Measurements from ENCODE around the gene PPP2R2C. TPM values are rescaled to one million over a fixed set of nuclear protein-coding genes. Genes with fewer than 3 reads are reported as not detected.

Gene PPP2R2C
- total RNA-seq, 1 experiment from 2014 or later, result 9.5 TPM

GRCh38 chr4:6331018-6331417 is 141.4 kb downstream of the PPP2R2C start:
- no peaks in the 10 kb centered on the region for H3K79me2 ChIP-seq (ENCODE audit: low read length)
- H3K4me2 ChIP-seq (ENCODE audit: low read length), result no peak overlapping the region
- ATAC-seq, result no peak
- H3K27me3 ChIP-seq (ENCODE audit: low read length), result no peaks in the 10 kb centered on the region
- H4K20me1 ChIP-seq (ENCODE audit: low read length), result no peaks in the 10 kb centered on the region
- no peak overlapping the region for H2AFZ ChIP-seq (ENCODE audit: low read length)
- H3F3A ChIP-seq (ENCODE audit: low read length, unreplicated experiment), result no peaks in the 10 kb centered on the region
- TF ChIP-seq EZH2phosphoT487 (IDR thresholded peaks at IDR 0.05; ENCODE audit: borderline replicate concordance, low read length) (no peak), CTCF (conservative IDR thresholded peaks at IDR 0.05; ENCODE audit: low read depth, low read length) (peak; percentile 77), EZH2 (IDR thresholded peaks at IDR 0.05; ENCODE audit: low read length, unreplicated experiment) (no peak)
- intact Hi-C loops (cut with micrococcal nuclease), result no loop called here
- H3K9me2 ChIP-seq (replicated peaks; ENCODE audit: low read length), result no peaks in the 10 kb centered on the region
- BruUV-seq (replicated peaks), result no TSS peak
- peak; percentile 47 for DNase-seq
- POLR2A ChIA-PET (ENCODE audit: unreplicated experiment), result no interaction called here
- CTCF ChIA-PET, result interaction anchor here (2.1 to 2.6 kb wide), 2 partner anchors 67 to 81 kb away, joined by 6 to 10 read pairs; no protein-coding TSS in a partner anchor
- H3K36me3 ChIP-seq (ENCODE audit: low read depth, low read length), result no peaks in the 10 kb centered on the region
- no peaks in the 10 kb centered on the region for H3K9me3 ChIP-seq (ENCODE audit: low read length)
- H3K4me3 ChIP-seq (ENCODE audit: low read length), result no peak overlapping the region
- H3K27ac ChIP-seq (ENCODE audit: low read length), result no peak overlapping the region
- H3K4me1 ChIP-seq (ENCODE audit: insufficient read depth, low read length), result peaks cover 5% of the 10 kb centered on the region
- no peak overlapping the region for H3K9ac ChIP-seq (ENCODE audit: low read length)

GRCh38 chr4:6330384-6330767 is 142.0 kb downstream of the PPP2R2C start:
- Histone ChIP-seq H3K27ac (ENCODE audit: low read length) (no peak overlapping the region), H3K79me2 (ENCODE audit: low read length) (no peaks in the 10 kb centered on the region), H3K27me3 (ENCODE audit: low read length) (no peaks in the 10 kb centered on the region), H3K4me2 (ENCODE audit: low read length) (no peak overlapping the region), H4K20me1 (ENCODE audit: low read length) (no peaks in the 10 kb centered on the region), H3K36me3 (ENCODE audit: low read depth, low read length) (no peaks in the 10 kb centered on the region), H2AFZ (ENCODE audit: low read length) (no peak overlapping the region), H3K4me3 (ENCODE audit: low read length) (no peak overlapping the region), H3K9me2 (replicated peaks; ENCODE audit: low read length) (no peaks in the 10 kb centered on the region), H3F3A (ENCODE audit: low read length, unreplicated experiment) (no peaks in the 10 kb centered on the region), H3K9ac (ENCODE audit: low read length) (no peak overlapping the region), H3K9me3 (ENCODE audit: low read length) (no peaks in the 10 kb centered on the region), H3K4me1 (ENCODE audit: insufficient read depth, low read length) (peaks cover 9% of the 10 kb centered on the region)
- TF ChIP-seq CTCF (conservative IDR thresholded peaks at IDR 0.05; ENCODE audit: low read depth, low read length) (no peak), EZH2 (IDR thresholded peaks at IDR 0.05; ENCODE audit: low read length, unreplicated experiment) (no peak), EZH2phosphoT487 (IDR thresholded peaks at IDR 0.05; ENCODE audit: borderline replicate concordance, low read length) (no peak)
- ATAC-seq (no peak), DNase-seq (no peak)
- ChIA-PET POLR2A (ENCODE audit: unreplicated experiment) (no interaction called here), CTCF (interaction anchor here (2.1 to 2.6 kb wide), 2 partner anchors 66 to 80 kb away, joined by 6 to 10 read pairs; no protein-coding TSS in a partner anchor)
- BruUV-seq (replicated peaks), result no TSS peak
- intact Hi-C loops (cut with micrococcal nuclease), result no loop called here

- no peaks in the 10 kb centered on the region for H4K20me1 ChIP-seq (ENCODE audit: low read length)
- H3K36me3 ChIP-seq (ENCODE audit: low read depth, low read length), result no peaks in the 10 kb centered on the region
- H3K4me1 ChIP-seq (ENCODE audit: insufficient read depth, low read length), result peaks cover 16% of the 10 kb centered on the region
- no peak for TF ChIP-seq EZH2 (IDR thresholded peaks at IDR 0.05; ENCODE audit: low read length, unreplicated experiment)
- TF ChIP-seq EZH2phosphoT487 (IDR thresholded peaks at IDR 0.05; ENCODE audit: borderline replicate concordance, low read length), result no peak
- no peak for TF ChIP-seq CTCF (conservative IDR thresholded peaks at IDR 0.05; ENCODE audit: low read depth, low read length)
- intact Hi-C loops (cut with micrococcal nuclease), result no loop called here
- no peak overlapping the region for H2AFZ ChIP-seq (ENCODE audit: low read length)
- no TSS peak for BruUV-seq (replicated peaks)
- ATAC-seq, result no peak
- H3K4me2 ChIP-seq (ENCODE audit: low read length), result no peak overlapping the region
- no peak overlapping the region for H3K4me3 ChIP-seq (ENCODE audit: low read length)
- CTCF ChIA-PET, result interaction anchor here (0.6 to 2.6 kb wide), 3 partner anchors 57 to 79 kb away, joined by 3 to 6 read pairs (median 4); no protein-coding TSS in a partner anchor
- no peak for DNase-seq
- H3K9me2 ChIP-seq (replicated peaks; ENCODE audit: low read length), result no peaks in the 10 kb centered on the region
- no peaks in the 10 kb centered on the region for H3K79me2 ChIP-seq (ENCODE audit: low read length)
- H3F3A ChIP-seq (ENCODE audit: low read length, unreplicated experiment), result no peaks in the 10 kb centered on the region
- H3K27ac ChIP-seq (ENCODE audit: low read length), result no peak overlapping the region
- no peaks in the 10 kb centered on the region for H3K9me3 ChIP-seq (ENCODE audit: low read length)
- H3K9ac ChIP-seq (ENCODE audit: low read length), result no peak overlapping the region
- H3K27me3 ChIP-seq (ENCODE audit: low read length), result no peaks in the 10 kb centered on the region
- POLR2A ChIA-PET (ENCODE audit: unreplicated experiment), result no interaction called here
Measured at GRCh38 chr4:6329478-6330383, 142.7 kb downstream of the PPP2R2C start.

Data from PC-3 (cell line).